A673 (cell line): Measurements from ENCODE around the gene CPB1. TPM values are rescaled to one million over a fixed set of nuclear protein-coding genes. Genes with fewer than 3 reads are reported as not detected.

Experiments
- BruUV-seq: library from RNA; stranded (reverse); fragments of 400-500 nt; replicated peaks from 2 replicates; lab custom pipeline; 2021; lab: Mats Ljungman, UMichigan
- CTCF ChIA-PET: fragments of 300-600 bp; sonication (Branson Sonifier 250); formaldehyde crosslinking; loops from one replicate; lab custom pipeline; 2022; ENCODE audit warnings: antibody characterized with exemption; lab: Charles Lee
- POLR2A ChIA-PET: fragments of 300-600 bp; sonication (Branson Sonifier 250); formaldehyde crosslinking; loops from one replicate; lab custom pipeline; 2022; ENCODE audit warnings: antibody characterized with exemption; ENCODE audit not compliant: low non-redundant PET; lab: Charles Lee
- DNase-seq: peaks from one replicate; pipeline ENCODE4 v3.0.0-alpha.2; 2015; ENCODE audit warnings: low spot score
- H3K27ac ChIP-seq: fragments of 200-600 bp; sonication (generic); 2 replicates; pipeline ENCODE4 v1.5.1; 2016; ENCODE audit warnings: mixed run types, low read depth, mild to moderate bottlenecking, mixed read lengths, antibody characterized with exemption, low read length; ENCODE audit not compliant: poor library complexity, severe bottlenecking
- H3K27me3 ChIP-seq: fragments of 200-600 bp; sonication (generic); replicated peaks from 2 replicates; pipeline ENCODE4 v1.6.1; 2017; ENCODE audit warnings: mixed run types, low read depth, mild to moderate bottlenecking, mixed read lengths, antibody characterized with exemption, low read length; ENCODE audit not compliant: insufficient read depth, poor library complexity
- H3K36me3 ChIP-seq: fragments of 200-600 bp; sonication (generic); 2 replicates; pipeline ENCODE4 v1.6.1; 2016; ENCODE audit warnings: mixed run types, mild to moderate bottlenecking, mixed read lengths, antibody characterized with exemption, low read length; ENCODE audit not compliant: insufficient read depth, poor library complexity, severe bottlenecking
- H3K4me1 ChIP-seq: fragments of 200-600 bp; sonication (generic); 2 replicates; pipeline ENCODE4 v1.6.1; 2017; ENCODE audit warnings: mixed run types, mild to moderate bottlenecking, mixed read lengths, antibody characterized with exemption, low read length; ENCODE audit not compliant: insufficient read depth, poor library complexity, severe bottlenecking
- H3K4me3 ChIP-seq: fragments of 200-600 bp; sonication (generic); 2 replicates; pipeline ENCODE4 v1.5.1; 2016; ENCODE audit warnings: low read depth, mixed run types, mild to moderate bottlenecking, mixed read lengths, low read length; ENCODE audit not compliant: poor library complexity, severe bottlenecking
- H3K9me3 ChIP-seq: fragments of 200-600 bp; sonication (generic); 2 replicates; pipeline ENCODE4 v1.6.1; 2016; ENCODE audit warnings: mixed run types, low read depth, mild to moderate bottlenecking, mixed read lengths, antibody characterized with exemption, low read length; ENCODE audit not compliant: poor library complexity, severe bottlenecking
- EZH2 ChIP-seq: fragments of 200-600 bp; sonication (generic); IDR thresholded peaks from 2 replicates; pipeline ENCODE4 v1.6.1; 2017; ENCODE audit warnings: borderline replicate concordance, low read depth, mild to moderate bottlenecking, mixed read lengths, antibody characterized with exemption, low read length; ENCODE audit not compliant: poor library complexity, severe bottlenecking
- intact Hi-C: fragments of 100-400 bp; cut with micrococcal nuclease; formaldehyde crosslinking; loops from one replicate; pipeline ENCODE4 v1.10.0; 2022; ENCODE audit not compliant: unreplicated experiment
- total RNA-seq: library from RNA; stranded (reverse); gene quantifications from 2 replicates; pipeline ENCODE4 v1.2.3, GENCODE V29; 2021
- TF ChIP-seq, protein P1 (sequence below): fragments of 300-800, 200-600 bp; sonication (generic); conservative IDR thresholded peaks from 2 replicates; pipeline ENCODE4 v1.5.1; 2017; ENCODE audit warnings: low read depth, mild to moderate bottlenecking, antibody characterized with exemption, low read length, moderate library complexity, mixed read lengths

The CPB1 gene
- total RNA-seq, 1 experiment from 2014 or later: not detected

- intact Hi-C loops: no loop called here
- Histone ChIP-seq H3K27me3 (no peaks in the 10 kb centered on the region), H3K9me3 (no peaks in the 10 kb centered on the region), H3K4me1 (no peaks in the 10 kb centered on the region), H3K36me3 (no peaks in the 10 kb centered on the region), H3K27ac (no peak overlapping the region), H3K4me3 (no peak overlapping the region)
- no TSS peak for BruUV-seq
- no peak for DNase-seq
- no peak for TF ChIP-seq EZH2
- TF ChIP-seq, protein P1, sequence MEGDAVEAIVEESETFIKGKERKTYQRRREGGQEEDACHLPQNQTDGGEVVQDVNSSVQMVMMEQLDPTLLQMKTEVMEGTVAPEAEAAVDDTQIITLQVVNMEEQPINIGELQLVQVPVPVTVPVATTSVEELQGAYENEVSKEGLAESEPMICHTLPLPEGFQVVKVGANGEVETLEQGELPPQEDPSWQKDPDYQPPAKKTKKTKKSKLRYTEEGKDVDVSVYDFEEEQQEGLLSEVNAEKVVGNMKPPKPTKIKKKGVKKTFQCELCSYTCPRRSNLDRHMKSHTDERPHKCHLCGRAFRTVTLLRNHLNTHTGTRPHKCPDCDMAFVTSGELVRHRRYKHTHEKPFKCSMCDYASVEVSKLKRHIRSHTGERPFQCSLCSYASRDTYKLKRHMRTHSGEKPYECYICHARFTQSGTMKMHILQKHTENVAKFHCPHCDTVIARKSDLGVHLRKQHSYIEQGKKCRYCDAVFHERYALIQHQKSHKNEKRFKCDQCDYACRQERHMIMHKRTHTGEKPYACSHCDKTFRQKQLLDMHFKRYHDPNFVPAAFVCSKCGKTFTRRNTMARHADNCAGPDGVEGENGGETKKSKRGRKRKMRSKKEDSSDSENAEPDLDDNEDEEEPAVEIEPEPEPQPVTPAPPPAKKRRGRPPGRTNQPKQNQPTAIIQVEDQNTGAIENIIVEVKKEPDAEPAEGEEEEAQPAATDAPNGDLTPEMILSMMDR: no peak
- CTCF ChIA-PET: no interaction called here
- POLR2A ChIA-PET: no interaction called here
Measured at GRCh38 chr3:148852271-148852992, 24.8 kb downstream of the CPB1 start.

DNA sequence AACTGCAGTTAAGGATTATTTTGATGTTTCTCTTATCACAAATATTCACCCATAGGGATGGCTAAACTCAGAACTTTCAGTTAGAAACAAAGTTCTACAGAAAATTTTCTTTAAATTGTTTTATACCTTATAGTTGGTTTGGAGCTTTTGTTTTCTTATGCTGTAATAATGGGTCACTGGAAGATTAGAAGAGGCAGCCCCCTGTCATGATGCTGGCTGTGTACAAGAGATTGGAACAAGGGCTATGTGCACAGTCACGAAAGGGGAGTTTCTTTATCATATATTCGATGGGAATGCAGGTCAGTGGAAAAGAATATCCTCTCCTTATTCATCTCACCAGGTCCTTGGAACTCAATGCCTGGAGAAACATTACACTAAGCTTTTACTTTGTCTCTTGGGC is 25.5 kb downstream of the CPB1 start:
- Histone ChIP-seq H3K27ac (no peak overlapping the region), H3K27me3 (no peaks in the 10 kb centered on the region), H3K4me1 (no peaks in the 10 kb centered on the region), H3K9me3 (no peaks in the 10 kb centered on the region), H3K36me3 (no peaks in the 10 kb centered on the region), H3K4me3 (no peak overlapping the region)
- BruUV-seq: no TSS peak
- ChIA-PET CTCF (interaction anchor here (0.8 kb wide), 1 partner anchor 9 kb away, joined by 3 read pairs; no protein-coding TSS in a partner anchor), POLR2A (no interaction called here)
- intact Hi-C loops: no loop called here
- TF ChIP-seq, protein P1: no peak
- no peak for TF ChIP-seq EZH2
- no peak for DNase-seq

DNA sequence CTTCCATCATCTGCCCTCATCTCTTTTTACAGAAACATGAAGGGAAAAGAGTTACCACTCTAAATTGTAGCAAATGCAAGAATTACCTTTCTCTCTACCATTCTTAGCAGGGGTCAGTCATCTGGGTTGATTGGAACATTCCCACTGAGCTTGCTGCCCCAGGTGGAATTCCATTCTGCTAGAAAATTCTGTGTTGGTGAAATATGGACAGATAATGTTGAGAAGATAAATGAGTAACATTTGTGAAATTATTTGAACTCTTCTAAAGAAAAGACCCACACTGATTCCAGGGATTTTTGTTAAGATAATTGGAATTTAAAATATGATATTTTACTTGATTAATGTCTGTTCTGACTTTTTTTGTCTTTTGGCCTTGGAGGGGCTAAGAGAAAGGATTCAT is 26.4 kb downstream of the CPB1 start:
- intact Hi-C loops: no loop called here
- Histone ChIP-seq H3K27me3 (no peaks in the 10 kb centered on the region), H3K9me3 (no peaks in the 10 kb centered on the region), H3K27ac (no peak overlapping the region), H3K4me1 (no peaks in the 10 kb centered on the region), H3K4me3 (no peak overlapping the region), H3K36me3 (no peaks in the 10 kb centered on the region)
- CTCF ChIA-PET: interaction anchor here (0.8 kb wide), 1 partner anchor 8 kb away, joined by 3 read pairs; no protein-coding TSS in a partner anchor
- BruUV-seq: no TSS peak
- no peak for DNase-seq
- TF ChIP-seq EZH2: no peak
- TF ChIP-seq, protein P1: no peak
- POLR2A ChIA-PET: no interaction called here
